Neural cell (in vitro differentiated cells): ENCODE measurements around the gene C1QTNF7. TPM values are rescaled to one million over a fixed set of nuclear protein-coding genes. Genes with fewer than 3 reads are reported as not detected.

Source experiments
- H2AFZ ChIP-seq: fragments of 200-600, 300-800 bp; sonication (generic), shearing (Covaris generic); 2 replicates; pipeline ENCODE4 v1.6.0; 2014; ENCODE audit warnings: low read depth, mild to moderate bottlenecking, antibody characterized with exemption, low read length, moderate library complexity
- H3F3A ChIP-seq: fragments of 200-600 bp; shearing (Covaris generic); 2 replicates; pipeline ENCODE4 v1.6.1; 2016; ENCODE audit warnings: mild to moderate bottlenecking, moderate library complexity, mixed read lengths, antibody characterized with exemption, low read length; ENCODE audit not compliant: insufficient read depth, poor library complexity, severe bottlenecking
- H3K27ac ChIP-seq: fragments of 200-600, 300-800 bp; sonication (generic), shearing (Covaris generic); 2 replicates; pipeline ENCODE4 v1.5.1; 2014; ENCODE audit warnings: mild to moderate bottlenecking, low read length, moderate library complexity
- H3K27me3 ChIP-seq: fragments of 300-800, 200-600 bp; sonication (generic), shearing (Covaris generic); 2 replicates; pipeline ENCODE4 v1.6.0; 2014; ENCODE audit warnings: mild to moderate bottlenecking, low read depth, low read length, moderate library complexity; ENCODE audit not compliant: insufficient read depth
- H3K36me3 ChIP-seq: fragments of 300-800, 200-600 bp; sonication (generic), shearing (Covaris generic); 2 replicates; pipeline ENCODE4 v1.5.1; 2014; ENCODE audit warnings: mild to moderate bottlenecking, antibody characterized with exemption, low read length, moderate library complexity; ENCODE audit not compliant: insufficient read depth
- H3K4me2 ChIP-seq: fragments of 300-800, 200-600 bp; sonication (generic), shearing (Covaris generic); 2 replicates; pipeline ENCODE4 v1.6.0; 2014; ENCODE audit warnings: mild to moderate bottlenecking, low read length
- H3K4me3 ChIP-seq: fragments of 300-800, 200-600 bp; sonication (generic), shearing (Covaris generic); 2 replicates; pipeline ENCODE4 v1.5.1; 2014; ENCODE audit warnings: mild to moderate bottlenecking, low read length, moderate library complexity
- H3K79me2 ChIP-seq: fragments of 200-600 bp; shearing (Covaris generic); replicated peaks from 2 replicates; pipeline ENCODE4 v1.6.0; 2014; ENCODE audit warnings: mild to moderate bottlenecking, low read length, moderate library complexity; ENCODE audit not compliant: insufficient read depth
- H3K9ac ChIP-seq: fragments of 300-800, 200-600 bp; sonication (generic), shearing (Covaris generic); 2 replicates; pipeline ENCODE4 v1.6.1; 2016; ENCODE audit warnings: mild to moderate bottlenecking, low read length, mixed read lengths
- H3K9me2 ChIP-seq: fragments of 200-600 bp; shearing (Covaris generic); 2 replicates; pipeline ENCODE4 v1.6.1; 2016; ENCODE audit warnings: mild to moderate bottlenecking, low read length, mixed read lengths; ENCODE audit not compliant: insufficient read depth
- H3K9me3 ChIP-seq: fragments of 200-600, 300-800 bp; sonication (generic), shearing (Covaris generic); 2 replicates; pipeline ENCODE4 v1.6.1; 2016; ENCODE audit warnings: mild to moderate bottlenecking, mixed run types, low read length, moderate library complexity, mixed read lengths
- H4K20me1 ChIP-seq: fragments of 200-600 bp; shearing (Covaris generic); 2 replicates; pipeline ENCODE4 v1.6.1; 2016; ENCODE audit warnings: mild to moderate bottlenecking, mixed run types; ENCODE audit not compliant: insufficient read depth
- EP300 ChIP-seq: fragments of 450-650 bp; conservative IDR thresholded peaks from 2 replicates; pipeline ENCODE4 v1.6.1; 2014; ENCODE audit warnings: antibody characterized with exemption, mild to moderate bottlenecking, moderate library complexity; ENCODE audit not compliant: poor library complexity, severe bottlenecking
- EZH2 ChIP-seq: fragments of 200-600, 300-800 bp; shearing (Covaris generic), sonication (generic); IDR thresholded peaks from 2 replicates; pipeline ENCODE4 v1.6.1; 2014; ENCODE audit warnings: antibody characterized with exemption, low read length, borderline replicate concordance, mild to moderate bottlenecking; ENCODE audit not compliant: insufficient read depth, poor library complexity, severe bottlenecking
- MXI1 ChIP-seq: fragments of 450-650 bp; conservative IDR thresholded peaks from 2 replicates; pipeline ENCODE4 v1.6.1; 2014; ENCODE audit warnings: antibody characterized with exemption, mild to moderate bottlenecking; ENCODE audit not compliant: poor library complexity, severe bottlenecking
- POLR2AphosphoS5 ChIP-seq: IDR thresholded peaks from 2 replicates; pipeline ENCODE4 v1.6.1; 2012
- RAD21 ChIP-seq: fragments of 450-650 bp; conservative IDR thresholded peaks from 2 replicates; pipeline ENCODE4 v1.6.1; 2014; ENCODE audit warnings: antibody characterized with exemption, mild to moderate bottlenecking, moderate library complexity
- SMC3 ChIP-seq: fragments of 450-650 bp; conservative IDR thresholded peaks from 2 replicates; pipeline ENCODE4 v1.6.1; 2014; ENCODE audit warnings: antibody characterized with exemption, mild to moderate bottlenecking, moderate library complexity; ENCODE audit not compliant: poor library complexity
- TAF1 ChIP-seq: IDR thresholded peaks from 2 replicates; pipeline ENCODE4 v1.6.1; 2012; ENCODE audit warnings: low read depth
- polyA plus RNA-seq: library from polyadenylated mRNA; depleted of rRNA; stranded (reverse); fragments of >200 nt; gene quantifications from 2 replicates; pipeline ENCODE4 v1.2.3, GENCODE V29; 2014
- TF ChIP-seq, protein P1 (sequence below): IDR thresholded peaks from 2 replicates; pipeline ENCODE4 v1.6.1; 2012; ENCODE audit warnings: borderline replicate concordance
- TF ChIP-seq, protein P2 (sequence below): fragments of 450-650 bp; IDR thresholded peaks from 2 replicates; pipeline ENCODE4 v1.5.1; 2014; ENCODE audit warnings: antibody characterized with exemption, mild to moderate bottlenecking, moderate library complexity; ENCODE audit not compliant: poor library complexity, severe bottlenecking

The C1QTNF7 gene
- polyA plus RNA-seq, 1 donor from 2014 or later = not detected

DNA sequence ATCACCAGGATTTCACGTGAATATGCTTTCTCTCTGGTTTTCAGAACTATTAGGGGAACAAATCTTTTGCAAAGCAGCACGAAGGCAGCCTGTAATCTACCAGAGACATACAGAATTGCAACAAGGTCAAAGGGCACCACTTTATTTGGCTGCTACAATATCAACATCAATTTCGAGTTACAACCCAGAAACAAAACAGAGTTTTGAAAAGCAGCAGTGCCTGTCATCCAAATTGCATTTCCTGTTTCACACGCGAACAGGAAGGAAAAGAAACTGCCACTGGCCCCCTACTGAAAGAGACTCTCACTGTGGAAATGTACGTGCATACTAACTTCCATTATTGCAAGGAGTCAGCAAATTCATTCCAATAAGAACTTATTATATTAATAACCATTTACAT, 17.1 kb upstream of the C1QTNF7 start:
- Histone ChIP-seq H3K36me3 (no peaks in the 10 kb centered on the region), H3K4me3 (no peak overlapping the region), H3K27me3 (no peaks in the 10 kb centered on the region), H3K4me2 (no peak overlapping the region), H3K9me2 (no peaks in the 10 kb centered on the region), H3F3A (no peaks in the 10 kb centered on the region), H3K79me2 (no peaks in the 10 kb centered on the region), H4K20me1 (no peaks in the 10 kb centered on the region), H2AFZ (no peak overlapping the region), H3K9ac (no peak overlapping the region), H3K9me3 (no peaks in the 10 kb centered on the region), H3K27ac (no peak overlapping the region)
- TF ChIP-seq TAF1 = no peak
- no peak for TF ChIP-seq MXI1
- TF ChIP-seq, protein P1, sequence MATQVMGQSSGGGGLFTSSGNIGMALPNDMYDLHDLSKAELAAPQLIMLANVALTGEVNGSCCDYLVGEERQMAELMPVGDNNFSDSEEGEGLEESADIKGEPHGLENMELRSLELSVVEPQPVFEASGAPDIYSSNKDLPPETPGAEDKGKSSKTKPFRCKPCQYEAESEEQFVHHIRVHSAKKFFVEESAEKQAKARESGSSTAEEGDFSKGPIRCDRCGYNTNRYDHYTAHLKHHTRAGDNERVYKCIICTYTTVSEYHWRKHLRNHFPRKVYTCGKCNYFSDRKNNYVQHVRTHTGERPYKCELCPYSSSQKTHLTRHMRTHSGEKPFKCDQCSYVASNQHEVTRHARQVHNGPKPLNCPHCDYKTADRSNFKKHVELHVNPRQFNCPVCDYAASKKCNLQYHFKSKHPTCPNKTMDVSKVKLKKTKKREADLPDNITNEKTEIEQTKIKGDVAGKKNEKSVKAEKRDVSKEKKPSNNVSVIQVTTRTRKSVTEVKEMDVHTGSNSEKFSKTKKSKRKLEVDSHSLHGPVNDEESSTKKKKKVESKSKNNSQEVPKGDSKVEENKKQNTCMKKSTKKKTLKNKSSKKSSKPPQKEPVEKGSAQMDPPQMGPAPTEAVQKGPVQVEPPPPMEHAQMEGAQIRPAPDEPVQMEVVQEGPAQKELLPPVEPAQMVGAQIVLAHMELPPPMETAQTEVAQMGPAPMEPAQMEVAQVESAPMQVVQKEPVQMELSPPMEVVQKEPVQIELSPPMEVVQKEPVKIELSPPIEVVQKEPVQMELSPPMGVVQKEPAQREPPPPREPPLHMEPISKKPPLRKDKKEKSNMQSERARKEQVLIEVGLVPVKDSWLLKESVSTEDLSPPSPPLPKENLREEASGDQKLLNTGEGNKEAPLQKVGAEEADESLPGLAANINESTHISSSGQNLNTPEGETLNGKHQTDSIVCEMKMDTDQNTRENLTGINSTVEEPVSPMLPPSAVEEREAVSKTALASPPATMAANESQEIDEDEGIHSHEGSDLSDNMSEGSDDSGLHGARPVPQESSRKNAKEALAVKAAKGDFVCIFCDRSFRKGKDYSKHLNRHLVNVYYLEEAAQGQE = no peak
- TF ChIP-seq SMC3 = no peak
- TF ChIP-seq, protein P2, sequence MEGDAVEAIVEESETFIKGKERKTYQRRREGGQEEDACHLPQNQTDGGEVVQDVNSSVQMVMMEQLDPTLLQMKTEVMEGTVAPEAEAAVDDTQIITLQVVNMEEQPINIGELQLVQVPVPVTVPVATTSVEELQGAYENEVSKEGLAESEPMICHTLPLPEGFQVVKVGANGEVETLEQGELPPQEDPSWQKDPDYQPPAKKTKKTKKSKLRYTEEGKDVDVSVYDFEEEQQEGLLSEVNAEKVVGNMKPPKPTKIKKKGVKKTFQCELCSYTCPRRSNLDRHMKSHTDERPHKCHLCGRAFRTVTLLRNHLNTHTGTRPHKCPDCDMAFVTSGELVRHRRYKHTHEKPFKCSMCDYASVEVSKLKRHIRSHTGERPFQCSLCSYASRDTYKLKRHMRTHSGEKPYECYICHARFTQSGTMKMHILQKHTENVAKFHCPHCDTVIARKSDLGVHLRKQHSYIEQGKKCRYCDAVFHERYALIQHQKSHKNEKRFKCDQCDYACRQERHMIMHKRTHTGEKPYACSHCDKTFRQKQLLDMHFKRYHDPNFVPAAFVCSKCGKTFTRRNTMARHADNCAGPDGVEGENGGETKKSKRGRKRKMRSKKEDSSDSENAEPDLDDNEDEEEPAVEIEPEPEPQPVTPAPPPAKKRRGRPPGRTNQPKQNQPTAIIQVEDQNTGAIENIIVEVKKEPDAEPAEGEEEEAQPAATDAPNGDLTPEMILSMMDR = no peak
- no peak for TF ChIP-seq EZH2
- no peak for TF ChIP-seq EP300
- no peak for TF ChIP-seq RAD21
- TF ChIP-seq POLR2AphosphoS5 = no peak

DNA sequence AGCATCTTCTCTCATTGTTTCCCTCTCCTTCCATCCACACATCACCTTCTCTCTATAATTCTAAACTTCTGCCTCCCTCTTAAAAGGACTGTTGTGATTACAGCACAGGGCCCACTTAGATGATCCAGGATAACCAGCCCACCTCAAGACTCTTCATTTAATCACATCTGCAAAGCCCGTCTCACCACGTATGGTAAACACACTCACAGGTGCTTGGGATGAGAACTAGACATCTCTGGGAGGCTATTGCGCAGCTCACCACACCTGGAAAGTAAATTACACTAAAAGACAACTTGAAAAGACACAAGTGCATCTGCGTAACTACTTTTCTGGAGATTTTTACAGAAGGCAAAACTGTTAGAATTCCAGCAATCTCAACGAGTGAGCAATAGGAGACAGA, 15.4 kb upstream of the C1QTNF7 start:
- Histone ChIP-seq H3K9ac (no peak overlapping the region), H2AFZ (no peak overlapping the region), H4K20me1 (no peaks in the 10 kb centered on the region), H3F3A (no peaks in the 10 kb centered on the region), H3K36me3 (no peaks in the 10 kb centered on the region), H3K4me3 (no peak overlapping the region), H3K9me3 (no peaks in the 10 kb centered on the region), H3K4me2 (no peak overlapping the region), H3K79me2 (no peaks in the 10 kb centered on the region), H3K27ac (no peak overlapping the region), H3K9me2 (no peaks in the 10 kb centered on the region), H3K27me3 (no peaks in the 10 kb centered on the region)
- TF ChIP-seq, protein P1 = no peak
